ENCODE data around the gene C2orf15. TPM values are rescaled to one million over a fixed set of nuclear protein-coding genes. Genes with fewer than 3 reads are reported as not detected.

C2orf15 gene, protein sequence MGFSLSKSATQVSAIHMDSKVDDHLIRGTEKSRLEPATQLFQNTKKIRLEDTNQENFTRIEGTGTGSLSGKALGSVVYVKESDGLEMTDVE
- total RNA-seq: not detected in 2 replicates

DNA sequence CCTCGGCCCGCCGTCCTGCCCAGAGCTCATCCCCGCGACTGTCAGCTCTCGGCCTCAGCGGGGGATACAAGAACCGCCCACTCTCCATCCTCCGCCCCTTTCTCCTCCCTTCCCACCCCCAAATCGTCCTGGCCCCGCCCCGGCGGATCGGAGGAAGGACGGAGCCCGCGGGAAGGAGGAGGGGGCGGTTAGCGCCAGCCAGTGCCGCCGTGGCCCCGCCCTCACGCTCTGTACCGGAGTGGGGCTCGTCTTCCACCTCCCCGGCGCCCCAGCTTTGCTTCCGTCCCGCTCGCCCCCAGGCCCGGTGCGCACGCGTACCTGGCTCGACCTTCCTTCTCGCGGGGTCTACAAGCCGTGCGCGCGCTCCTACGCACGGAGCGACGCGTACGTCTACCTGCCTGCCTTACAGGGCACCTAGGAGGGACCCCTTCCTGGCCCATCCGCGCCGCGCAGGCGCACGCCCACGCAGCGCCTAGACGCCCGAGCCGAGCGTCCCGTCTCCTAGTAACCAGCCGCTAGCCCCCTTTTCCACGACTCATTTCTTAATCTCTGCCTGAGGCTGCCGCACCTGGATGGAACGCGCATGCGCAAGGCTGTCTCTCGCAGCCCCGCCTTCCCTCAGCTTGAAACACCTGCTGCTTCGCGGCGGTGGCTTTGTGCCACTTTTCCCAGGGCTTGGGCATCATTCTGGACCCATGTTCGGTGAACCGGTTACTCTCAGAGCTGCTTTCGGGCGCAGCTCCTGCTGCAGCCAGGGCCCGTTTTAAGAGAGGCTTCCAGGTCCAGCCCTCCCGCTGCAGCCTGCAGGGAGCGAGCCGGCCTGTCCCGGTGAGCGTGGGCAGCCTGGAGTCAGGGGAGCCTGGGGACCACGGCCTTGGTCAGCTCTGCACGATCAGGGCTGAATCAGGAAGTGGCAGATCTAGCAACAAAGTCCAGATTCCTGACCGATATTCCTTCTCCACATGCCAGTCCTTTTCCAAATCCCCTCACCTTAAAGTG, at the start of gene C2orf15:
Gene C2orf15, plus strand, starts transcription at position 598 of the 999 bp plus-strand sequence. CDS start 8,852 bp downstream, outside the sequence.

DNA sequence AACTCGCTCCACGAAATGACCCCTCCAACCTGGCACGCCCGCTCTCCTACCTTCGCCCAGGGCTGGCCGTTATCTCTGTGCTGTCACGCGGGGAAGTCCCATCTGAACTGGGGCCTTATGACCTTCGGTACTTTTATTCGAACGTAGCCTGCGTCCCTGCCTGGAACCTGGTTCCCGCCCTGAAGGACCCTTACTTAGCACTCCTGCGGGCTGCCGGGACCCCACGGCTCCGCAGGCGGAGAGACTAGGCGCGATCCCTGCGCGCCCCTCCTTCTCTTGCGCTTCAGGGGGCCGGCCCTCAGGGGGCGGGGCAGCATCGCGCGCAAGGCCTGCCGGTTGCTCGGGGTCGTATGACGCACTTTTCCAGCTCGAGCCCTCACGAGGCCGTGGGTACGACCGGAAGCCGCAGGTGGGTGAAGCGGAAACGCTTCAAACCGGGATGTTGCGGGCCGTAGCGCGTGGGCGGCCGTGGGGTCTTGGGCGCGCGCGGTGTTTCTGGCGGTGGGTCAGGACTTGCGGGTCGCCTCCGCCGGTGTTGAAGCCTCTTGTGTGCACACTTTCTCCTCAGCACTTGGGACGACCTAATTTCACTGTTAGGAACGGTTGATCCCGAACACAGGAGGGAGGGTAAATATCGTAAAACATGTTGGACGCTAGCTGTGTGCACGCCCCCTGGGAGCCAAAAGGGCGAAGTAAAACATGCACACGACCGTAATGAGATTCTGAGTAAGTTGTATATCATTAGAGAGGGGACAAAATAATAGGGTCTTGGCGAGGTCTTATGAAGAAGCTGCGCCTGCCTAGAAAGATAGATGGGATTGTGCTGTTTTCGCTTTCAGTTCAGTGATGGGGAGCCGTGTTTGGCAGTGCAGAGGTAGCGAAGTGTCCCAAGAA, 13.4 kb downstream of the C2orf15 start, which contains the start of the genes LIPT1 and TSGA10:
Gene LIPT1, plus strand, starts transcription at position 325 of the 894 bp plus-strand sequence. CDS start 6,991 bp downstream, outside the sequence.
Gene TSGA10, minus strand, starts transcription at position 300 of the 894 bp plus-strand sequence. CDS start 45,503 bp downstream, outside the sequence.

DNA sequence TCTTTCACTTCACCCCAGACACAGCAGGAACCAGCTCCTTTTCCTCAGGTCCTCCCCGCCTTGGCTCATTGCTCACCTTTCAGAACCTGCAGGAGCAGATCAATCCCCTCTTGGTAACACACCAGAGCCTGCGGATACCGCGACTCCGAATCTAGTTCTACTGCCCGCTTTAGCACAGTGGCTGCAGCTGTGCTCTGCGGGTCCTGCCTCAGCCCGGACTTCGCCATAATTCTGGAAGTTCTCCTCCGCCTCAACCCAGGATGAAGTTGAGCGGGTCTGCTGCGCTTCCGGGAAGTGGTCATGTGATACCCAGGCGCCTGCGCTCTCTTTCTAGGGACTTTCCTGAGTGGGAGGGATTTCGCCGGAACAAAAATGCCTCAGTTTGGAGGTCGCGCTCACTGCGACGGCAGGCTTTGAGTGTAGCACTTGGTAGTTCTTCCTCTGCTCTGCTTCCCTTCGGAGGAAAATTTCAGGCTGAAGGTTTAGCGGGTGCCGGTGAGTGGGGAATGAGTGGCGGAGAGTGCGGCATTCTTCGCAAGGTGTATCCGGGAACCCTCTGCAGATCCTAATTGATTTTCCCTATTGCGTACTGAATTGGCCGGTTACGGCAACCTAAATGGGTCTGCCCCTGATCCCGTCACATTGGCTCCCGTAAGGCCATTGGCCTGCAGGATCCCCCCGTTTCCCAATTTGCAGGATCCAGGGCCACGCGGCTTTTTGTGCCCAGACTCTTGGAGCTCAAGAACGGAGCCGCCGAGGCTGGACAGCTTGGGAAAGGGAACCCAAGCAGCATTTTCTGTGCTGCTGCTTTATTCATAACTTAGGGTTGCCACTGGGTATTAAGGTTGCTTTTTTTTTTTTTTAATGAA, 39.5 kb downstream of the C2orf15 start, which contains the start of the genes MITD1 and MRPL30:
Gene MITD1, minus strand, starts transcription at position 304 of the 869 bp plus-strand sequence. Its CDS starts 77 bp downstream, at position 227.
Gene MRPL30, plus strand, starts transcription at position 430 of the 869 bp plus-strand sequence. CDS start 5,020 bp downstream, outside the sequence.

Other genes with a start within 250 kb of the C2orf15 start
- under 0.01 and 0.12 TPM in 2 replicates for gene CRACDL, start 205.5 kb upstream of the C2orf15 start, total RNA-seq
- gene TSGA10, start 13.2 kb downstream of the C2orf15 start, total RNA-seq: 1.1 and 2.5 TPM in 2 replicates
- gene LIPT1, start 13.3 kb downstream of the C2orf15 start, total RNA-seq: 5.5 and 10.6 TPM in 2 replicates
- 17.3 and 28.0 TPM in 2 replicates for gene MITD1, start 39.4 kb downstream of the C2orf15 start, total RNA-seq
- gene MRPL30, start 39.5 kb downstream of the C2orf15 start, total RNA-seq: 22.4 and 22.6 TPM in 2 replicates
- not detected in 2 replicates for gene LYG2, start 114.0 kb downstream of the C2orf15 start, total RNA-seq
- gene LYG1, start 159.5 kb downstream of the C2orf15 start, total RNA-seq: 1.3 TPM in 1 of 2 replicates, not detected in the other
- gene TXNDC9, start 194.6 kb downstream of the C2orf15 start, total RNA-seq: 31.1 and 56.2 TPM in 2 replicates
- 18.9 and 23.9 TPM in 2 replicates for gene EIF5B, start 195.7 kb downstream of the C2orf15 start, total RNA-seq